Fibroblast of lung (primary cell): ENCODE measurements around the gene USP21. TPM values are rescaled to one million over a fixed set of nuclear protein-coding genes. Genes with fewer than 3 reads are reported as not detected.

Experiments
- DNase-seq, 2 donors: peaks; one replicate each; pipeline versions ENCODE4 v3.0.0 to v3.0.0-alpha.2; 2010; ENCODE audit warnings: low read depth in 2 of 2
- H2AFZ ChIP-seq: 2 replicates; pipeline ENCODE4 v1.5.1; 2012; ENCODE audit warnings: low read length, control low read depth, inconsistent platforms
- H3K27ac ChIP-seq: 2 replicates; pipeline ENCODE4 v1.5.1; 2011; ENCODE audit warnings: low read length, control low read depth; ENCODE audit not compliant: insufficient read depth
- H3K27me3 ChIP-seq: 2 replicates; pipeline ENCODE4 v1.5.1; 2011; ENCODE audit warnings: mild to moderate bottlenecking, low read length; ENCODE audit not compliant: control insufficient read depth, insufficient read depth
- H3K36me3 ChIP-seq: 2 replicates; pipeline ENCODE4 v1.5.1; 2011; ENCODE audit warnings: low read length; ENCODE audit not compliant: control insufficient read depth, insufficient read depth
- H3K4me1 ChIP-seq: 2 replicates; pipeline ENCODE4 v1.5.1; 2011; ENCODE audit warnings: low read length; ENCODE audit not compliant: control insufficient read depth, insufficient read depth; ENCODE audit errors: extremely low read depth
- H3K4me2 ChIP-seq: 2 replicates; pipeline ENCODE4 v1.5.1; 2011; ENCODE audit warnings: low read length, control low read depth; ENCODE audit not compliant: insufficient read depth; ENCODE audit errors: extremely low read depth
- H3K4me3 ChIP-seq, 4 experiments: fragments of 200-600 bp in 1 of 4; sonication (generic) in 1 of 4; replicated peaks in 1 of 4; 2 replicates each; pipeline ENCODE4 v1.5.1; 2011 to 2016; ENCODE audit warnings: low read length in 4 of 4, low read depth in 3 of 4, mild to moderate bottlenecking in 3 of 4, control low read depth in 2 of 4, inconsistent platforms in 1 of 4, mixed read lengths in 1 of 4; ENCODE audit not compliant: insufficient read depth in 1 of 4; ENCODE audit errors: control extremely low read depth in 1 of 4
- H3K79me2 ChIP-seq: 2 replicates; pipeline ENCODE4 v1.5.1; 2012; ENCODE audit warnings: mild to moderate bottlenecking, low read length, inconsistent platforms; ENCODE audit not compliant: control insufficient read depth, insufficient read depth
- H3K9ac ChIP-seq: 2 replicates; pipeline ENCODE4 v1.5.1; 2011; ENCODE audit warnings: mild to moderate bottlenecking, low read length, control low read depth; ENCODE audit not compliant: insufficient read depth
- H3K9me3 ChIP-seq: 2 replicates; pipeline ENCODE4 v1.5.1; 2012; ENCODE audit warnings: low read depth, low read length; ENCODE audit not compliant: control insufficient read depth, insufficient read depth
- H4K20me1 ChIP-seq: 2 replicates; pipeline ENCODE4 v1.5.1; 2011; ENCODE audit warnings: low read length; ENCODE audit not compliant: control insufficient read depth, insufficient read depth; ENCODE audit errors: extremely low read depth
- CTCF ChIP-seq, 2 donors: IDR thresholded peaks in 1 of 2; conservative IDR thresholded peaks in 1 of 2; 1 replicate in 1 of 2; 2 replicates in 1 of 2; pipeline ENCODE4 v1.5.1; 2011 to 2012; ENCODE audit warnings: low read length in 2 of 2, control low read depth in 1 of 2, inconsistent platforms in 1 of 2, low read depth in 1 of 2, mild to moderate bottlenecking in 1 of 2
- EZH2 ChIP-seq: IDR thresholded peaks from 2 replicates; pipeline ENCODE4 v1.5.1; 2012; ENCODE audit warnings: low read length, control low read depth, mild to moderate bottlenecking; ENCODE audit errors: missing control alignments
- polyA plus RNA-seq, 2 donors: library from polyadenylated mRNA; depleted of rRNA in 1 of 2; stranded (reverse) in 1 of 2; unstranded in 1 of 2; fragments of >200 nt; gene quantifications; 2 replicates each; pipeline ENCODE4 v1.2.1, GENCODE V29; 2011 to 2012; ENCODE audit warnings: missing spikeins in 1 of 2
- total RNA-seq: library from RNA; depleted of rRNA; stranded (reverse); fragments of >200 nt; gene quantifications from 2 replicates; pipeline ENCODE4 v1.2.1, GENCODE V29; 2014

The USP21 gene
- total and polyA plus RNA-seq, 2 donors (not counting 1 experiment from before 2014, with no cell fraction given): 10.2 to 11.7 TPM

GRCh38 chr1:161187311-161187710, 28.0 kb downstream of the USP21 start:
- Histone ChIP-seq H2AFZ (no peak overlapping the region), H3K4me2 (no peak overlapping the region), H3K9me3 (no peaks in the 10 kb centered on the region), H3K36me3 (peaks cover 7% of the 10 kb centered on the region), H3K4me1 (peaks cover 2% of the 10 kb centered on the region), H3K27ac (no peak overlapping the region), H4K20me1 (no peaks in the 10 kb centered on the region), H3K27me3 (no peaks in the 10 kb centered on the region), H3K79me2 (no peaks in the 10 kb centered on the region), H3K4me3 (no peak overlapping the region), H3K9ac (no peak overlapping the region)
- TF ChIP-seq CTCF (conservative IDR thresholded peaks at IDR 0.05 in 1 of 2, IDR thresholded peaks at IDR 0.05 in 1 of 2; ENCODE audit: low read depth in 1 of 2, low read length in 2 of 2) (no peak), EZH2 (no peak)
- no peak for DNase-seq

GRCh38 chr1:161188381-161188780, 29.1 kb downstream of the USP21 start:
- Histone ChIP-seq H3K27me3 (no peaks in the 10 kb centered on the region), H3K4me3 (no peak overlapping the region), H3K9ac (no peak overlapping the region), H4K20me1 (no peaks in the 10 kb centered on the region), H2AFZ (no peak overlapping the region), H3K4me2 (no peak overlapping the region), H3K4me1 (peaks cover 2% of the 10 kb centered on the region), H3K9me3 (no peaks in the 10 kb centered on the region), H3K27ac (no peak overlapping the region), H3K36me3 (peaks cover 9% of the 10 kb centered on the region), H3K79me2 (no peaks in the 10 kb centered on the region)
- no peak for DNase-seq
- no peak for TF ChIP-seq CTCF (conservative IDR thresholded peaks at IDR 0.05 in 1 of 2, IDR thresholded peaks at IDR 0.05 in 1 of 2; ENCODE audit: low read depth in 1 of 2, low read length in 2 of 2)

- DNase-seq: no peak
- Histone ChIP-seq H3K79me2 (no peaks in the 10 kb centered on the region), H2AFZ (no peak overlapping the region), H4K20me1 (no peaks in the 10 kb centered on the region), H3K4me2 (no peak overlapping the region), H3K36me3 (peaks cover 14% of the 10 kb centered on the region), H3K9ac (no peak overlapping the region), H3K9me3 (no peaks in the 10 kb centered on the region), H3K4me3 (no peak overlapping the region), H3K4me1 (peaks cover 2% of the 10 kb centered on the region), H3K27me3 (no peaks in the 10 kb centered on the region), H3K27ac (no peak overlapping the region)
- TF ChIP-seq CTCF (conservative IDR thresholded peaks at IDR 0.05 in 1 of 2, IDR thresholded peaks at IDR 0.05 in 1 of 2; ENCODE audit: low read depth in 1 of 2, low read length in 2 of 2) (no peak), EZH2 (no peak)
Observed at GRCh38 chr1:161189036-161189435, 29.7 kb downstream of the USP21 start.
